Fibroblast of lung (primary cell): ENCODE data around the gene RAB6A. TPM values are rescaled to one million over a fixed set of nuclear protein-coding genes. Genes with fewer than 3 reads are reported as not detected.
"Not testable (repeated sequence)": the region's sequence is repeated elsewhere in the genome, so short reads cannot be mapped to it uniquely, and the experiment has no call there.

Source experiments
- DNase-seq, 2 donors: peaks; one replicate each; pipeline versions ENCODE4 v3.0.0 to v3.0.0-alpha.2; 2010; ENCODE audit warnings: low read depth in 2 of 2
- H2AFZ ChIP-seq: 2 replicates; pipeline ENCODE4 v1.5.1; 2012; ENCODE audit warnings: low read length, control low read depth, inconsistent platforms
- H3K27ac ChIP-seq: 2 replicates; pipeline ENCODE4 v1.5.1; 2011; ENCODE audit warnings: low read length, control low read depth; ENCODE audit not compliant: insufficient read depth
- H3K27me3 ChIP-seq: 2 replicates; pipeline ENCODE4 v1.5.1; 2011; ENCODE audit warnings: mild to moderate bottlenecking, low read length; ENCODE audit not compliant: control insufficient read depth, insufficient read depth
- H3K36me3 ChIP-seq: 2 replicates; pipeline ENCODE4 v1.5.1; 2011; ENCODE audit warnings: low read length; ENCODE audit not compliant: control insufficient read depth, insufficient read depth
- H3K4me1 ChIP-seq: 2 replicates; pipeline ENCODE4 v1.5.1; 2011; ENCODE audit warnings: low read length; ENCODE audit not compliant: control insufficient read depth, insufficient read depth; ENCODE audit errors: extremely low read depth
- H3K4me2 ChIP-seq: 2 replicates; pipeline ENCODE4 v1.5.1; 2011; ENCODE audit warnings: low read length, control low read depth; ENCODE audit not compliant: insufficient read depth; ENCODE audit errors: extremely low read depth
- H3K4me3 ChIP-seq, 4 experiments: fragments of 200-600 bp in 1 of 4; sonication (generic) in 1 of 4; replicated peaks in 1 of 4; 2 replicates each; pipeline ENCODE4 v1.5.1; 2011 to 2016; ENCODE audit warnings: low read length in 4 of 4, low read depth in 3 of 4, mild to moderate bottlenecking in 3 of 4, control low read depth in 2 of 4, inconsistent platforms in 1 of 4, mixed read lengths in 1 of 4; ENCODE audit not compliant: insufficient read depth in 1 of 4; ENCODE audit errors: control extremely low read depth in 1 of 4
- H3K79me2 ChIP-seq: 2 replicates; pipeline ENCODE4 v1.5.1; 2012; ENCODE audit warnings: mild to moderate bottlenecking, low read length, inconsistent platforms; ENCODE audit not compliant: control insufficient read depth, insufficient read depth
- H3K9ac ChIP-seq: 2 replicates; pipeline ENCODE4 v1.5.1; 2011; ENCODE audit warnings: mild to moderate bottlenecking, low read length, control low read depth; ENCODE audit not compliant: insufficient read depth
- H3K9me3 ChIP-seq: 2 replicates; pipeline ENCODE4 v1.5.1; 2012; ENCODE audit warnings: low read depth, low read length; ENCODE audit not compliant: control insufficient read depth, insufficient read depth
- H4K20me1 ChIP-seq: 2 replicates; pipeline ENCODE4 v1.5.1; 2011; ENCODE audit warnings: low read length; ENCODE audit not compliant: control insufficient read depth, insufficient read depth; ENCODE audit errors: extremely low read depth
- EZH2 ChIP-seq: IDR thresholded peaks from 2 replicates; pipeline ENCODE4 v1.5.1; 2012; ENCODE audit warnings: low read length, control low read depth, mild to moderate bottlenecking; ENCODE audit errors: missing control alignments
- polyA plus RNA-seq, 2 donors: library from polyadenylated mRNA; depleted of rRNA in 1 of 2; stranded (reverse) in 1 of 2; unstranded in 1 of 2; fragments of >200 nt; gene quantifications; 2 replicates each; pipeline ENCODE4 v1.2.1, GENCODE V29; 2011 to 2012; ENCODE audit warnings: missing spikeins in 1 of 2
- total RNA-seq: library from RNA; depleted of rRNA; stranded (reverse); fragments of >200 nt; gene quantifications from 2 replicates; pipeline ENCODE4 v1.2.1, GENCODE V29; 2014
- TF ChIP-seq, protein P1 (sequence below), 2 donors: IDR thresholded peaks in 1 of 2; conservative IDR thresholded peaks in 1 of 2; 1 replicate in 1 of 2; 2 replicates in 1 of 2; pipeline ENCODE4 v1.5.1; 2011 to 2012; ENCODE audit warnings: low read length in 2 of 2, control low read depth in 1 of 2, inconsistent platforms in 1 of 2, low read depth in 1 of 2, mild to moderate bottlenecking in 1 of 2

Gene RAB6A
- total and polyA plus RNA-seq, 2 donors (not counting 1 experiment from before 2014, with no cell fraction given) = 103 to 255 TPM

DNA sequence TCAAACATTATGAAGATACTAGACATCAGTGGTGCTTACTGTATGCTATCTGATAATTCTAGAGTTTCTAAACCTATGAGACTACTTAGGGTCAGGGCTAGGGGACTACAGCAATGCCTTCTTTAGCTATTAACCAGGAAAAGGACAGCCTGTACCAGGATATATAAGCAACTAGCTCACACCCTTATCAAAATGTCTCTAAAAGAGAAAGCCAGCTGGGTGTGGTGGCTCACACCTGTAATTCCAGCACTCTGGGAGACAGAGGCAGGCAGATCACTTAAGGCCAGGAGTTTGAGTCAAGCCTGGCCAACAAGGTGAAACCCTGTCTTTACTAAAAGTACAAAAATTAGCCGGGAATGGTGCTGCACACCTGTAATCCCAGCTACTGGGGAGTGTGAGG lies 55.8 kb downstream of the RAB6A start:
- H3K27me3 ChIP-seq = no peaks in the 10 kb centered on the region
- no peak for DNase-seq
- H3K9me3 ChIP-seq = no peaks in the 10 kb centered on the region
- no peaks in the 10 kb centered on the region for H3K36me3 ChIP-seq
- H3K4me2 ChIP-seq = no peak overlapping the region
- H3K27ac ChIP-seq = no peak overlapping the region
- TF ChIP-seq, protein P1, sequence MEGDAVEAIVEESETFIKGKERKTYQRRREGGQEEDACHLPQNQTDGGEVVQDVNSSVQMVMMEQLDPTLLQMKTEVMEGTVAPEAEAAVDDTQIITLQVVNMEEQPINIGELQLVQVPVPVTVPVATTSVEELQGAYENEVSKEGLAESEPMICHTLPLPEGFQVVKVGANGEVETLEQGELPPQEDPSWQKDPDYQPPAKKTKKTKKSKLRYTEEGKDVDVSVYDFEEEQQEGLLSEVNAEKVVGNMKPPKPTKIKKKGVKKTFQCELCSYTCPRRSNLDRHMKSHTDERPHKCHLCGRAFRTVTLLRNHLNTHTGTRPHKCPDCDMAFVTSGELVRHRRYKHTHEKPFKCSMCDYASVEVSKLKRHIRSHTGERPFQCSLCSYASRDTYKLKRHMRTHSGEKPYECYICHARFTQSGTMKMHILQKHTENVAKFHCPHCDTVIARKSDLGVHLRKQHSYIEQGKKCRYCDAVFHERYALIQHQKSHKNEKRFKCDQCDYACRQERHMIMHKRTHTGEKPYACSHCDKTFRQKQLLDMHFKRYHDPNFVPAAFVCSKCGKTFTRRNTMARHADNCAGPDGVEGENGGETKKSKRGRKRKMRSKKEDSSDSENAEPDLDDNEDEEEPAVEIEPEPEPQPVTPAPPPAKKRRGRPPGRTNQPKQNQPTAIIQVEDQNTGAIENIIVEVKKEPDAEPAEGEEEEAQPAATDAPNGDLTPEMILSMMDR (conservative IDR thresholded peaks at IDR 0.05 in 1 of 2, IDR thresholded peaks at IDR 0.05 in 1 of 2; ENCODE audit: low read depth in 1 of 2, low read length in 2 of 2) = no peak
- TF ChIP-seq EZH2 = no peak
- no peaks in the 10 kb centered on the region for H3K4me1 ChIP-seq
- no peak overlapping the region for H2AFZ ChIP-seq
- no peaks in the 10 kb centered on the region for H4K20me1 ChIP-seq
- H3K79me2 ChIP-seq = no peaks in the 10 kb centered on the region
- no peak overlapping the region for H3K9ac ChIP-seq
- H3K4me3 ChIP-seq = no peak overlapping the region

DNA sequence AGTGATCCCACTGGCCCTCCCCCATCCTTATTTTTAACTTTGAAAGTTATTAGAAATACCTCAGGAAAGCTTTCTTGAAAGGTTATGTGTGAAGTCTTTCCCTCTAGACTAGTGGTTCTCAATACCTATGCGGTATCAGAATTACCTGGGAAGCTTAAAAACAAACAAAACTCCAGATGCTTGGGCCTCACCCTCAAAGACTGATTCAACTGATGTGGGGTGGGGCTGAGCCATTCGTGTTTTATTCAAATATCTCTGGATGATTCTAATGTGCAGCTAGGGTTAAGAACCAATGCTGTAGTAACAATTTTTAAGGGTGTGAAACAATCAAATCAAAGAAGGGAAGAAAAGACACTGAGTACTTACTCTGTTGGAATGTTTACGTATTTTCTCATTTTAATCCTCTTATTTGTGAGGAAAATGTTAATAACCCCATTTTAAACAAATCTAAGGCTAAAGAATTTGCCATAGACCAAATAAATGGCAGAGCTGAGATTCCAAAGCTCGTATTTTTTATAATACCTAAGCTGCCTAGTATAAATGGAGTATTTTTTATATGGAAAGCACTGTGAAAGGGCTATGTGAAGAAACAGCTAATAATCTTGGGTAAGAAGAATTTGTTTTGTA lies 66.9 kb downstream of the RAB6A start:
- DNase-seq = no peak
- Histone ChIP-seq H3K4me2 (no peak overlapping the region), H3K9ac (no peak overlapping the region), H3K4me3 (no peak overlapping the region), H3K4me1 (no peaks in the 10 kb centered on the region), H3K27me3 (no peaks in the 10 kb centered on the region), H3K79me2 (no peaks in the 10 kb centered on the region), H3K9me3 (no peaks in the 10 kb centered on the region), H4K20me1 (no peaks in the 10 kb centered on the region), H3K36me3 (peaks cover 1% of the 10 kb centered on the region), H3K27ac (no peak overlapping the region), H2AFZ (no peak overlapping the region)
- TF ChIP-seq, protein P1 (conservative IDR thresholded peaks at IDR 0.05 in 1 of 2, IDR thresholded peaks at IDR 0.05 in 1 of 2; ENCODE audit: low read depth in 1 of 2, low read length in 2 of 2) = no peak
- TF ChIP-seq EZH2 = no peak

DNA sequence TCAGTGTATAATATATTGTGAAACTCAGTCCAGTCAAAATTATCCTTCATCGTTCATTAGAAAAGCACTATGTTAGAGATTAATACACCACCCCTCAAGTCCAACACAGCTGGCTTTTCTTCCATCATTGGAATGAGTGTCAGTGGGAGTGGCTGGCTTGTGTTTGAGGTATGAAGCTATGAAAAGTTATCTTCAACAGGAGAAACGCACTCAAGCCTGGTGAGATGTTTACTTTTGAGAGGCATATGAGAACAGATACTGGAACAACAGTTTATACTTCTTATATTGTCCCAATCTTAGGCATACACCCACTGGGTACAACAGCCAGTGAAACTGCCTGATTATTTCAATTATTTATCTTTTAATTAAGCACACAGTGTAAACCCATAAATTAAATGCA lies 80.2 kb downstream of the RAB6A start:
- H3K4me2 ChIP-seq = no peak overlapping the region
- peaks cover 2% of the 10 kb centered on the region for H3K36me3 ChIP-seq
- no peaks in the 10 kb centered on the region for H3K79me2 ChIP-seq
- H2AFZ ChIP-seq = no peak overlapping the region
- no peaks in the 10 kb centered on the region for H3K27me3 ChIP-seq
- no peaks in the 10 kb centered on the region for H3K9me3 ChIP-seq
- no peaks in the 10 kb centered on the region for H3K4me1 ChIP-seq
- no peak overlapping the region for H3K9ac ChIP-seq
- no peak overlapping the region for H3K4me3 ChIP-seq
- H4K20me1 ChIP-seq = no peaks in the 10 kb centered on the region
- H3K27ac ChIP-seq = no peak overlapping the region
- DNase-seq = no peak
- no peak for TF ChIP-seq EZH2
- TF ChIP-seq, protein P1 (conservative IDR thresholded peaks at IDR 0.05 in 1 of 2, IDR thresholded peaks at IDR 0.05 in 1 of 2; ENCODE audit: low read depth in 1 of 2, low read length in 2 of 2) = no peak

DNA sequence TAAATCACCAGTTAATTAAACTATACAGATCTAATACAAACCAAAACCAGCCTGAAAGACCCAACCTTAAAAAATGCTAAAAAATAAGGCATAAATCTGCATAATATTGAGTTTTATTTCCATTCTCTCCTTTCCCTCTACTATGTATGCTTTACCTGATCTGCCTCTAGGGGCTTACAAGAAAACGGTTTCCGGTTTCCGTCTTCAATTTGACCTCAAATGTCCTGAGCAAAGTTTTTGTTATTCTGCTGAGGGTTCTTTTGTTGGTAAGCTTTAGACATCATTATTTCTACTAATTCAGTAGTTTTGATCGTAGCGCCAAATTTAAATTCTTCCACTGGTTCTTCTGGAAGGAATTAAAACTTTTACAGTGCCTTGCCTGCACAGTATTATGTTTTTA lies 84.3 kb downstream of the RAB6A start:
- not testable (repeated sequence) for DNase-seq, H3K27me3 ChIP-seq, H3K4me2 ChIP-seq, H3K36me3 ChIP-seq, H3K9ac ChIP-seq, H4K20me1 ChIP-seq, H3K27ac ChIP-seq, H3K4me3 ChIP-seq, H3K4me1 ChIP-seq, H3K9me3 ChIP-seq, H3K79me2 ChIP-seq, H2AFZ ChIP-seq
